HCT116 (cell line): ENCODE data around the gene JPH3. TPM values are rescaled to one million over a fixed set of nuclear protein-coding genes. Genes with fewer than 3 reads are reported as not detected.

ENCODE experiments used
- ATAC-seq: fragments of 200-7000 bp; cut with Tn5 transposase; 2 replicates; pipeline ENCODE4 v1.9.1; 2020; ENCODE audit warnings: mild to moderate bottlenecking, moderate library complexity
- BruUV-seq: library from RNA; stranded (reverse); fragments of 400-500 nt; replicated peaks from 2 replicates; lab custom pipeline; 2021; lab: Mats Ljungman, UMichigan
- CTCF ChIA-PET: fragments of 300-600 bp; sonication (Branson Sonifier 250); formaldehyde crosslinking; loops from one replicate; lab custom pipeline; 2021; ENCODE audit warnings: antibody characterized with exemption; lab: Charles Lee
- POLR2A ChIA-PET: fragments of 300-600, 350-600 bp; sonication (Branson Sonifier 250); formaldehyde crosslinking; loops from one replicate; lab custom pipeline; 2021; ENCODE audit warnings: antibody characterized with exemption; lab: Charles Lee
- RAD21 ChIA-PET, 2 experiments: fragments of 300-600 bp; sonication (Branson Sonifier 250); formaldehyde crosslinking; loops; one replicate each; lab custom pipeline; 2023; ENCODE audit warnings: low total read pairs in 2 of 2; ENCODE audit not compliant: uncharacterized antibody in 2 of 2, unreplicated experiment in 2 of 2, low non-redundant PET in 1 of 2; lab: Charles Lee
- DNase-seq: peaks from one replicate; pipeline ENCODE4 v3.0.0-alpha.2; 2010; ENCODE audit warnings: low read depth, low spot score
- H2AFZ ChIP-seq: fragments of 200-600 bp; shearing (Covaris generic), sonication (generic); 2 replicates; pipeline ENCODE4 v1.6.1; 2017; ENCODE audit warnings: low read depth, mixed run types, mixed read lengths, antibody characterized with exemption, low read length; ENCODE audit not compliant: poor library complexity, severe bottlenecking
- H3K27ac ChIP-seq: 2 replicates; pipeline ENCODE4 v1.5.1; 2012; ENCODE audit warnings: low read depth, low read length
- H3K27me3 ChIP-seq: fragments of 200-600 bp; sonication (generic); 2 replicates; pipeline ENCODE4 v1.6.1; 2016; ENCODE audit warnings: mixed run types, low read length, mixed read lengths; ENCODE audit not compliant: insufficient read depth
- H3K36me3 ChIP-seq, 2 experiments: fragments of 200-500 bp in 1 of 2; fragments of 200-600 bp in 1 of 2; sonication (Bioruptor generic) in 1 of 2; sonication (generic) in 1 of 2; 2 replicates each; pipeline versions ENCODE4 v1.5.1 to v1.6.1; 2014 to 2016; ENCODE audit warnings: low read length in 2 of 2, inconsistent platforms in 1 of 2, mixed read lengths in 1 of 2, mixed run types in 1 of 2; ENCODE audit not compliant: insufficient read depth in 2 of 2, control insufficient read depth in 1 of 2
- H3K4me1 ChIP-seq, 2 experiments: fragments of 200-600 bp in 1 of 2; sonication (generic) in 1 of 2; 2 replicates each; pipeline versions ENCODE4 v1.5.1 to v1.6.1; 2012 to 2017; ENCODE audit warnings: low read length in 2 of 2, inconsistent platforms in 1 of 2, mild to moderate bottlenecking in 1 of 2, mixed read lengths in 1 of 2, mixed run types in 1 of 2, moderate library complexity in 1 of 2; ENCODE audit not compliant: insufficient read depth in 2 of 2, control insufficient read depth in 1 of 2
- H3K4me2 ChIP-seq: fragments of 200-600 bp; sonication (generic); 2 replicates; pipeline ENCODE4 v1.6.1; 2017; ENCODE audit warnings: mixed run types, low read length, mixed read lengths
- H3K4me3 ChIP-seq, 2 experiments: fragments of 200-600 bp in 1 of 2; sonication (generic) in 1 of 2; replicated peaks in 1 of 2; 2 replicates each; pipeline ENCODE4 v1.5.1; 2011 to 2016; ENCODE audit warnings: low read length in 2 of 2, control low read depth in 1 of 2, low read depth in 1 of 2, mild to moderate bottlenecking in 1 of 2, mixed read lengths in 1 of 2, mixed run types in 1 of 2
- H3K79me2 ChIP-seq: fragments of 200-600 bp; sonication (generic); 2 replicates; pipeline ENCODE4 v1.6.1; 2017; ENCODE audit warnings: mild to moderate bottlenecking, mixed run types, low read length, moderate library complexity, mixed read lengths; ENCODE audit not compliant: insufficient read depth
- H3K9ac ChIP-seq: fragments of 200-600 bp; sonication (generic); 2 replicates; pipeline ENCODE4 v1.6.1; 2016; ENCODE audit warnings: low read length, mixed read lengths
- H3K9me2 ChIP-seq: fragments of 200-600 bp; sonication (generic), shearing (Covaris generic); 2 replicates; pipeline ENCODE4 v1.6.1; 2017; ENCODE audit warnings: mixed run types, mild to moderate bottlenecking, moderate library complexity; ENCODE audit not compliant: insufficient read depth
- H3K9me3 ChIP-seq, 2 experiments: fragments of 200-500 bp in 1 of 2; fragments of 200-600 bp in 1 of 2; sonication (Bioruptor generic) in 1 of 2; sonication (generic) in 1 of 2; 2 replicates each; pipeline ENCODE4 v1.6.1; 2014 to 2017; ENCODE audit warnings: low read length in 2 of 2, mixed read lengths in 2 of 2, inconsistent platforms in 1 of 2, low read depth in 1 of 2, mild to moderate bottlenecking in 1 of 2, mixed run types in 1 of 2, moderate library complexity in 1 of 2; ENCODE audit not compliant: control insufficient read depth in 1 of 2, insufficient read depth in 1 of 2
- H4K20me1 ChIP-seq: fragments of 200-600 bp; sonication (generic), shearing (Covaris generic); 2 replicates; pipeline ENCODE4 v1.6.1; 2017; ENCODE audit warnings: mixed run types, mild to moderate bottlenecking, moderate library complexity; ENCODE audit not compliant: insufficient read depth
- CBX3 ChIP-seq: IDR thresholded peaks from 2 replicates; pipeline ENCODE4 v1.6.1; 2012; ENCODE audit warnings: low read depth
- CEBPB ChIP-seq: IDR thresholded peaks from 2 replicates; pipeline ENCODE4 v1.6.1; 2012; ENCODE audit warnings: low read depth
- EZH2 ChIP-seq: fragments of 200-600 bp; sonication (generic); IDR thresholded peaks from 2 replicates; pipeline ENCODE4 v1.6.1; 2017; ENCODE audit warnings: antibody characterized with exemption, mixed run types
- EZH2phosphoT487 ChIP-seq: fragments of 200-600 bp; IDR thresholded peaks from 2 replicates; pipeline ENCODE4 v1.6.1; 2018; ENCODE audit warnings: antibody characterized with exemption, borderline replicate concordance
- FOSL1 ChIP-seq: IDR thresholded peaks from 2 replicates; pipeline ENCODE4 v1.6.1; 2012; ENCODE audit warnings: low read depth
- JUND ChIP-seq: IDR thresholded peaks from 2 replicates; pipeline ENCODE4 v1.6.1; 2012
- POLR2A ChIP-seq: IDR thresholded peaks from 2 replicates; pipeline ENCODE4 v1.7.0; 2011; ENCODE audit warnings: borderline replicate concordance; ENCODE audit not compliant: insufficient read depth, insufficient read length; ENCODE audit errors: extremely low read depth
- RAD21 ChIP-seq: IDR thresholded peaks from 2 replicates; pipeline ENCODE4 v1.6.1; 2012; ENCODE audit warnings: low read depth, mild to moderate bottlenecking
- SIN3A ChIP-seq: IDR thresholded peaks from 2 replicates; pipeline ENCODE4 v1.6.1; 2012; ENCODE audit warnings: low read depth
- SRF ChIP-seq: IDR thresholded peaks from 2 replicates; pipeline ENCODE4 v1.6.1; 2012; ENCODE audit warnings: low read depth
- TCF7L2 ChIP-seq: IDR thresholded peaks from 2 replicates; pipeline ENCODE4 v1.7.0; 2011; ENCODE audit warnings: borderline replicate concordance, inconsistent platforms; ENCODE audit not compliant: insufficient read depth, insufficient read length; ENCODE audit errors: extremely low read depth
- ZNF274 ChIP-seq: fragments of 200-500 bp; sonication (Bioruptor generic); IDR thresholded peaks from 2 replicates; pipeline ENCODE4 v1.6.1; 2014; ENCODE audit warnings: mild to moderate bottlenecking, low read depth, low read length, inconsistent platforms
- intact Hi-C: fragments of 100-400 bp; cut with micrococcal nuclease; formaldehyde crosslinking; loops from 2 replicates; pipeline ENCODE4 v1.10.0; 2022
- total RNA-seq: library from RNA; stranded (reverse); gene quantifications from one replicate; pipeline ENCODE4 v1.2.1, GENCODE V29; 2021; ENCODE audit not compliant: unreplicated experiment
- TF ChIP-seq, protein P1 (sequence below): IDR thresholded peaks from 2 replicates; pipeline ENCODE4 v1.6.1; 2012
- TF ChIP-seq, protein P2 (sequence below): IDR thresholded peaks from 2 replicates; pipeline ENCODE4 v1.6.1; 2012; ENCODE audit warnings: low read depth

The JPH3 gene
- total RNA-seq, 1 experiment from 2014 or later, result 0.10 TPM

DNA sequence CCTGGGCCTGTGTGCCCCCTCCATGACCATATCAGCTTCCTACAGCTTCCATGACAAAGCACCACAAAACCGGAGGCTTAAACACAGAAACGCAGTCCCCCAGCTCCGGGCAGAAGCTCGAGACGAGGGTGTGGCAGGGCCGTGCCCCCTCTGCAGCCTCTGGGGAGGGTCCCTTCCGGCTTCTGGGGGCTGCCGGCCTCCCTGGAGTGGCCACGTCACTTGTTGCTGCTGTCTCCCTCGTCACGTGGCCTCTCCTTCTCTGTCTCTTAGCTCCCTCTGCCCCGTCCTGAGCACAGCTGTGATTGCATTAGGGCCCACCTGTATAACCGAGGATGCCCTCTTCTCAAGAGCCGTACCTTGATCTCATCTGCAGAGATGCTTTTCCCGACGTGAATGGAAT is 64.6 kb downstream of the JPH3 start:
- Histone ChIP-seq H3K36me3 (no peaks in the 10 kb centered on the region), H3K9me2 (no peaks in the 10 kb centered on the region), H3K27me3 (no peaks in the 10 kb centered on the region), H2AFZ (no peak overlapping the region), H3K4me1 (peaks cover 0 to 10% of the 10 kb centered on the region in 2 experiments; a peak in 3 of 4 replicates), H3K9me3 (no peaks in the 10 kb centered on the region), H3K4me2 (no peak overlapping the region), H3K27ac (no peak overlapping the region), H4K20me1 (no peaks in the 10 kb centered on the region), H3K4me3 (no peak overlapping the region), H3K9ac (no peak overlapping the region), H3K79me2 (no peaks in the 10 kb centered on the region)
- BruUV-seq, result no TSS peak
- TF ChIP-seq EZH2phosphoT487 (no peak), JUND (no peak), POLR2A (no peak), TCF7L2 (no peak), ZNF274 (no peak), CEBPB (no peak), FOSL1 (no peak), RAD21 (no peak), SIN3A (no peak), EZH2 (no peak), CBX3 (no peak), SRF (no peak)
- TF ChIP-seq, protein P1, sequence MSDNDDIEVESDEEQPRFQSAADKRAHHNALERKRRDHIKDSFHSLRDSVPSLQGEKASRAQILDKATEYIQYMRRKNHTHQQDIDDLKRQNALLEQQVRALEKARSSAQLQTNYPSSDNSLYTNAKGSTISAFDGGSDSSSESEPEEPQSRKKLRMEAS, result no peak
- TF ChIP-seq, protein P2, sequence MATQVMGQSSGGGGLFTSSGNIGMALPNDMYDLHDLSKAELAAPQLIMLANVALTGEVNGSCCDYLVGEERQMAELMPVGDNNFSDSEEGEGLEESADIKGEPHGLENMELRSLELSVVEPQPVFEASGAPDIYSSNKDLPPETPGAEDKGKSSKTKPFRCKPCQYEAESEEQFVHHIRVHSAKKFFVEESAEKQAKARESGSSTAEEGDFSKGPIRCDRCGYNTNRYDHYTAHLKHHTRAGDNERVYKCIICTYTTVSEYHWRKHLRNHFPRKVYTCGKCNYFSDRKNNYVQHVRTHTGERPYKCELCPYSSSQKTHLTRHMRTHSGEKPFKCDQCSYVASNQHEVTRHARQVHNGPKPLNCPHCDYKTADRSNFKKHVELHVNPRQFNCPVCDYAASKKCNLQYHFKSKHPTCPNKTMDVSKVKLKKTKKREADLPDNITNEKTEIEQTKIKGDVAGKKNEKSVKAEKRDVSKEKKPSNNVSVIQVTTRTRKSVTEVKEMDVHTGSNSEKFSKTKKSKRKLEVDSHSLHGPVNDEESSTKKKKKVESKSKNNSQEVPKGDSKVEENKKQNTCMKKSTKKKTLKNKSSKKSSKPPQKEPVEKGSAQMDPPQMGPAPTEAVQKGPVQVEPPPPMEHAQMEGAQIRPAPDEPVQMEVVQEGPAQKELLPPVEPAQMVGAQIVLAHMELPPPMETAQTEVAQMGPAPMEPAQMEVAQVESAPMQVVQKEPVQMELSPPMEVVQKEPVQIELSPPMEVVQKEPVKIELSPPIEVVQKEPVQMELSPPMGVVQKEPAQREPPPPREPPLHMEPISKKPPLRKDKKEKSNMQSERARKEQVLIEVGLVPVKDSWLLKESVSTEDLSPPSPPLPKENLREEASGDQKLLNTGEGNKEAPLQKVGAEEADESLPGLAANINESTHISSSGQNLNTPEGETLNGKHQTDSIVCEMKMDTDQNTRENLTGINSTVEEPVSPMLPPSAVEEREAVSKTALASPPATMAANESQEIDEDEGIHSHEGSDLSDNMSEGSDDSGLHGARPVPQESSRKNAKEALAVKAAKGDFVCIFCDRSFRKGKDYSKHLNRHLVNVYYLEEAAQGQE, result no peak
- ChIA-PET POLR2A (no interaction called here), CTCF (interaction anchor here (1.1 kb wide), 1 partner anchor 205 kb away, joined by 3 read pairs; no protein-coding TSS in a partner anchor), RAD21 (no interaction called here)
- ATAC-seq (no peak), DNase-seq (no peak)
- intact Hi-C loops, result no loop called here
